ENCODE measurements around the gene ASCC2. TPM values are rescaled to one million over a fixed set of nuclear protein-coding genes. Genes with fewer than 3 reads are reported as not detected.

Gene ASCC2
- total and polyA plus RNA-seq, 2 of the 4 experiments (the other 2 are of a cell fraction) = 40.0 to 62.2 TPM

DNA sequence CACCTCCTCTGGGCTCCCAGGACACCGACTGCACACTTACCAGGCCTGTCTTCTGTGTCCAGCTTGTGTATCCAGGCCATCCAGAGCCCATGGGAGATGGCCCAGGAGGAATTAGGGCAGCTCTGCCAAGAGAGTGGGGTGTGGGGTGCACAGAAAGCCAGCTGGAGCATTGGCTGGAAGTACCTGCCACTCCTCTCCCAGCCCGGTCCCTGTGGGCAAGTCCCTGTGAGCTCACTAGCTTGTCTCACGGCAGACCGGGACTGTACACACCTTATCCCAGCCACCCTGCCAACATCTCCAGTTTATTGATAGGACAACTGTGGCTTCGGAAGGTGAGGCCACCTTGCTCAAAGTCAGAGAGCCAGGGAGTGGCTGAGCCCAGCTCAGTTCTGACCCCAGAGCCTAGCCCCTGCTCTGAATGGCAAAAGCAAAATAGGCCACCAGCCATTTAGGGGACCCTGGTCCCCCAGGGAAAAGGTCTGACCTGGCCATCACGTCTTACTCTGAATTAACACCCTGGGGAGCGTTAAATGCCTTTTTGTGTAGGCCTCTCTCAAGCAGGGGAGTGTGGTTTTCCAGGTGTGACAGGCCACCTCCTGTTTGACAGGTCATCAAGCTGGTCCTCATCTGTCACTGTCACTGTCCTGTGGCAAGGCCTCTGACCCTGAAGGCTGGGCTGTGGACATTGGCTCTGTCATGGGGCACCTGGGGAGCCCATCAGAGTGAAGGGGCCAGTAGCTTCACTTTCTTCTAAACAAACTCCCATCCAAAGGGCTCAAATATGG is 55.8 kb downstream of the ASCC2 start:
- no peaks in the 10 kb centered on the region for H4K20me1 ChIP-seq (ENCODE audit: insufficient read depth, low read length)
- in situ Hi-C loops (cut with MboI; ENCODE audit: low sequenced_read_pairs) = no loop called here
- H2BK120ac ChIP-seq (ENCODE audit: low read depth, low read length) = peak overlapping the region; percentile 95
- peak overlapping the region; percentile 93 for H2AK9ac ChIP-seq (replicated peaks; ENCODE audit: low read depth, low read length, poor library complexity)
- H4K5ac ChIP-seq (ENCODE audit: low read depth, low read length) = peak overlapping the region; percentile 95
- H3K4me3 ChIP-seq (ENCODE audit: insufficient read depth, low read depth, low read length) = no peak overlapping the region
- H2BK15ac ChIP-seq (ENCODE audit: low read depth, low read length) = peak overlapping the region; percentile 95
- H2AK5ac ChIP-seq (ENCODE audit: low read depth, low read length) = peak overlapping the region; percentile 97
- H3K9me1 ChIP-seq (ENCODE audit: insufficient read depth, low read length) = peaks cover 18% of the 10 kb centered on the region
- peak overlapping the region; percentile 71 for H3K23ac ChIP-seq (ENCODE audit: low read depth, low read length)
- peaks cover 31% of the 10 kb centered on the region for H3K4me1 ChIP-seq (ENCODE audit: control insufficient read depth, insufficient read depth, low read length)
- H3K56ac ChIP-seq (ENCODE audit: extremely low read depth, insufficient read depth, low read length) = peak overlapping the region; percentile 47; the same call in 1 of the 2 replicates
- dilution Hi-C loops (cut with HindIII; ENCODE audit: low sequenced_read_pairs, unreplicated experiment) = no loop called here
- H3K79me1 ChIP-seq (ENCODE audit: low read depth in 1 of 2, low read length in 2 of 2) = peaks cover 0 to 12% of the 10 kb centered on the region in 2 experiments; a peak in 2 of 4 replicates
- H3K36me3 ChIP-seq (ENCODE audit: control insufficient read depth, insufficient read depth, low read length) = peaks cover 1% of the 10 kb centered on the region; the same call in 1 of the 2 replicates
- DNase-seq = peak; percentile 46
- H2AFZ ChIP-seq (replicated peaks; ENCODE audit: low read length, poor library complexity) = peak overlapping the region; percentile 82
- peak overlapping the region; percentile 31; the same call in 1 of the 2 replicates for H3K4me2 ChIP-seq (ENCODE audit: low read depth, low read length)
- peak overlapping the region; percentile 94 for H3K18ac ChIP-seq (ENCODE audit: low read depth, low read length)
- CTCF ChIA-PET = interaction anchor here (1.7 kb wide), 1 partner anchor 223 kb away, joined by 4 read pairs; no protein-coding TSS in a partner anchor
- no peaks in the 10 kb centered on the region for H3K9me3 ChIP-seq (ENCODE audit: control insufficient read depth, insufficient read depth, low read length)
- no peaks in the 10 kb centered on the region for H3K27me3 ChIP-seq (ENCODE audit: control insufficient read depth, insufficient read depth, low read length)
- intact Hi-C loops (cut with micrococcal nuclease) = no loop called here
- H2BK5ac ChIP-seq (ENCODE audit: low read depth, low read length, poor library complexity, severe bottlenecking) = peak overlapping the region; percentile 96
- peak overlapping the region; percentile 95 for H3K4ac ChIP-seq (ENCODE audit: low read depth, low read length)
- no TSS peak for BruUV-seq (replicated peaks)
- H3K27ac ChIP-seq (ENCODE audit: insufficient read depth, low read length) = peak overlapping the region; percentile 90
- H2BK20ac ChIP-seq (ENCODE audit: low read depth, low read length) = peak overlapping the region; percentile 83
- H3K9ac ChIP-seq (ENCODE audit: low read depth, low read length) = no peak overlapping the region
- WGBS, 2 experiments (ENCODE audit: extremely low coverage in 2 of 2, insufficient read length in 1 of 2) = 100% methylated on average over 3 of the region's 7 CpGs; no CpG with 5 or more reads in 1 of the 2 experiments
- peak overlapping the region; percentile 85 to 99 for H4K8ac ChIP-seq (ENCODE audit: low read depth in 2 of 2, low read length in 2 of 2)
- POLR2A ChIA-PET (ENCODE audit: unreplicated experiment) = interaction anchor here (0.6 to 0.7 kb wide), 2 partner anchors 11 to 144 kb away, joined by 3 to 4 read pairs; no protein-coding TSS in a partner anchor
- H3K14ac ChIP-seq (replicated peaks; ENCODE audit: low read depth, low read length) = peak overlapping the region; percentile 81
- H4K91ac ChIP-seq (ENCODE audit: insufficient read depth, low read depth, low read length) = peak overlapping the region; percentile 91
- ATAC-seq (ENCODE audit: low read depth) = peak; percentile 27
- TF ChIP-seq BHLHE40 (IDR thresholded peaks at IDR 0.05; ENCODE audit: low read depth, low read length) (no peak), CHD1 (IDR thresholded peaks at IDR 0.05; ENCODE audit: low read depth, low read length) (no peak), MAFK (IDR thresholded peaks at IDR 0.05; ENCODE audit: low read depth, low read length) (no peak), CEBPB (IDR thresholded peaks at IDR 0.05; ENCODE audit: low read depth, low read length) (no peak), RCOR1 (IDR thresholded peaks at IDR 0.05; ENCODE audit: insufficient replicate concordance, low read length) (no peak), RFX5 (IDR thresholded peaks at IDR 0.05; ENCODE audit: low read depth, low read length) (no peak), MXI1 (IDR thresholded peaks at IDR 0.05; ENCODE audit: borderline replicate concordance, low read depth, low read length) (no peak), POLR2A (IDR thresholded peaks at IDR 0.05; ENCODE audit: low read depth, low read length) (no peak), SMC3 (IDR thresholded peaks at IDR 0.05; ENCODE audit: low read depth, low read length) (no peak), MAZ (IDR thresholded peaks at IDR 0.05; ENCODE audit: borderline replicate concordance, low read depth, low read length) (no peak), FOS (IDR thresholded peaks at IDR 0.05; ENCODE audit: low read depth, low read length) (no peak), RAD21 (IDR thresholded peaks at IDR 0.05; ENCODE audit: low read length) (no peak)
- TF ChIP-seq, protein P1, sequence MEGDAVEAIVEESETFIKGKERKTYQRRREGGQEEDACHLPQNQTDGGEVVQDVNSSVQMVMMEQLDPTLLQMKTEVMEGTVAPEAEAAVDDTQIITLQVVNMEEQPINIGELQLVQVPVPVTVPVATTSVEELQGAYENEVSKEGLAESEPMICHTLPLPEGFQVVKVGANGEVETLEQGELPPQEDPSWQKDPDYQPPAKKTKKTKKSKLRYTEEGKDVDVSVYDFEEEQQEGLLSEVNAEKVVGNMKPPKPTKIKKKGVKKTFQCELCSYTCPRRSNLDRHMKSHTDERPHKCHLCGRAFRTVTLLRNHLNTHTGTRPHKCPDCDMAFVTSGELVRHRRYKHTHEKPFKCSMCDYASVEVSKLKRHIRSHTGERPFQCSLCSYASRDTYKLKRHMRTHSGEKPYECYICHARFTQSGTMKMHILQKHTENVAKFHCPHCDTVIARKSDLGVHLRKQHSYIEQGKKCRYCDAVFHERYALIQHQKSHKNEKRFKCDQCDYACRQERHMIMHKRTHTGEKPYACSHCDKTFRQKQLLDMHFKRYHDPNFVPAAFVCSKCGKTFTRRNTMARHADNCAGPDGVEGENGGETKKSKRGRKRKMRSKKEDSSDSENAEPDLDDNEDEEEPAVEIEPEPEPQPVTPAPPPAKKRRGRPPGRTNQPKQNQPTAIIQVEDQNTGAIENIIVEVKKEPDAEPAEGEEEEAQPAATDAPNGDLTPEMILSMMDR (conservative IDR thresholded peaks at IDR 0.05; ENCODE audit: low read depth, low read length) = no peak
- TF ChIP-seq, protein P2, sequence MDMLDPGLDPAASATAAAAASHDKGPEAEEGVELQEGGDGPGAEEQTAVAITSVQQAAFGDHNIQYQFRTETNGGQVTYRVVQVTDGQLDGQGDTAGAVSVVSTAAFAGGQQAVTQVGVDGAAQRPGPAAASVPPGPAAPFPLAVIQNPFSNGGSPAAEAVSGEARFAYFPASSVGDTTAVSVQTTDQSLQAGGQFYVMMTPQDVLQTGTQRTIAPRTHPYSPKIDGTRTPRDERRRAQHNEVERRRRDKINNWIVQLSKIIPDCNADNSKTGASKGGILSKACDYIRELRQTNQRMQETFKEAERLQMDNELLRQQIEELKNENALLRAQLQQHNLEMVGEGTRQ (IDR thresholded peaks at IDR 0.05; ENCODE audit: low read depth, low read length) = no peak

Data from IMR-90 (cell line).